ENCODE results near the gene SDK1.

- TF ChIP-seq, protein P1, sequence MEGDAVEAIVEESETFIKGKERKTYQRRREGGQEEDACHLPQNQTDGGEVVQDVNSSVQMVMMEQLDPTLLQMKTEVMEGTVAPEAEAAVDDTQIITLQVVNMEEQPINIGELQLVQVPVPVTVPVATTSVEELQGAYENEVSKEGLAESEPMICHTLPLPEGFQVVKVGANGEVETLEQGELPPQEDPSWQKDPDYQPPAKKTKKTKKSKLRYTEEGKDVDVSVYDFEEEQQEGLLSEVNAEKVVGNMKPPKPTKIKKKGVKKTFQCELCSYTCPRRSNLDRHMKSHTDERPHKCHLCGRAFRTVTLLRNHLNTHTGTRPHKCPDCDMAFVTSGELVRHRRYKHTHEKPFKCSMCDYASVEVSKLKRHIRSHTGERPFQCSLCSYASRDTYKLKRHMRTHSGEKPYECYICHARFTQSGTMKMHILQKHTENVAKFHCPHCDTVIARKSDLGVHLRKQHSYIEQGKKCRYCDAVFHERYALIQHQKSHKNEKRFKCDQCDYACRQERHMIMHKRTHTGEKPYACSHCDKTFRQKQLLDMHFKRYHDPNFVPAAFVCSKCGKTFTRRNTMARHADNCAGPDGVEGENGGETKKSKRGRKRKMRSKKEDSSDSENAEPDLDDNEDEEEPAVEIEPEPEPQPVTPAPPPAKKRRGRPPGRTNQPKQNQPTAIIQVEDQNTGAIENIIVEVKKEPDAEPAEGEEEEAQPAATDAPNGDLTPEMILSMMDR (IDR thresholded peaks at IDR 0.05; ENCODE audit: extremely low read depth in 1 of 2, insufficient read depth in 1 of 2, low read depth in 1 of 2, low read length in 2 of 2): no peak
- TF ChIP-seq POLR2AphosphoS5 (IDR thresholded peaks at IDR 0.05; ENCODE audit: insufficient read depth, low read depth, low read length) (no peak), EZH2 (IDR thresholded peaks at IDR 0.05; ENCODE audit: borderline replicate concordance, low read depth, low read length, severe bottlenecking) (no peak), GATA2 (IDR thresholded peaks at IDR 0.05; ENCODE audit: insufficient read depth, insufficient read length, low read depth, low read length) (no peak), MYC (IDR thresholded peaks at IDR 0.05; ENCODE audit: low read depth, low read length) (no peak)
These were observed 812.9 kb downstream of the SDK1 start for GRCh38 chr7:4113976-4114375.

Data from endothelial cell of umbilical vein (primary cell).